Activated CD4-positive, alpha-beta T cell treated with anti-CD3 and anti-CD28 coated beads for 4 hours (primary cell): Measurements from ENCODE around the gene LRRC51.
A peak's percentile ranks its signal among the peaks of the same experiment; 100 is the strongest.

ENCODE experiments used
- DNase-seq, 2 donors: peaks; one replicate each; pipeline ENCODE4 v3.0.0-alpha.2; 2020

Gene LRRC51

DNA sequence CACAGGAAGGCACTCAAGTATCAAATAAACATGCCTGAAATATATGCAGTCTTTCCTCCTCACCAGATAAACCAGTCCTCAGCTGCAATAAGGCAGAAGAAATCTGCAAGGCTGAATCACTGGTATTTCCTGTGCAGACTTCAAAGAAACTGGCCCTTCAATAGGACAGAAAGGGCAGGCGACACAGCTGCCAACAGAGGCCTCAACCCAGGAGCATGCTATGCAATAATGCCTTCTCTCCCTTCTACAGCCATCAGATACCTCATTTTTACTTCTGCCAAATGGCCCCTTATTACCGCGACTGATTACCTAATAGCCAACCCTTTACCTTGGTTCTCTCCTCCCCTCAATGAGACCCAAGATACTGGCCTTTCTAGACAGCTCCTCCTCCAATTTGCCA is 8.3 kb upstream of the LRRC51 start:
- no peak for DNase-seq

DNA sequence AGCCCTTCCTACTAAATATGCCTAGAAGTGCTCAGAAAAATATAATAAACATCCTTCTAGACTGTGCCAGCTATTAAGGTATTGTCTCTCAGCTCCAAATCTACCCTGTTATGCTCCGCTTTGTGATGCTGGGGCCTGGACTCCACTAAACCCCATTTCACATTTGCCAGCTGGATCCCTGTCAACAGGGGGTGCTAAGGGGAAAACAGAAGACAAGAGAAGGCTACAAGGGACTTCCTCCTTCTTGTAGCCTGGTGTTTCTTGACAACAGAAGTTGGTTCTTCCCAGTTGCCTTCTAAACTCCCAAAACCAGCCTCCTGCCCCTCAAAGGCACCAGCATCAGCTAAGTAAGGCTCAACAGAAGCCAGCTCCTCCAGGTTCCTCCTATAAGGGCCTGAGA is 5.5 kb upstream of the LRRC51 start:
- no peak for DNase-seq

DNA sequence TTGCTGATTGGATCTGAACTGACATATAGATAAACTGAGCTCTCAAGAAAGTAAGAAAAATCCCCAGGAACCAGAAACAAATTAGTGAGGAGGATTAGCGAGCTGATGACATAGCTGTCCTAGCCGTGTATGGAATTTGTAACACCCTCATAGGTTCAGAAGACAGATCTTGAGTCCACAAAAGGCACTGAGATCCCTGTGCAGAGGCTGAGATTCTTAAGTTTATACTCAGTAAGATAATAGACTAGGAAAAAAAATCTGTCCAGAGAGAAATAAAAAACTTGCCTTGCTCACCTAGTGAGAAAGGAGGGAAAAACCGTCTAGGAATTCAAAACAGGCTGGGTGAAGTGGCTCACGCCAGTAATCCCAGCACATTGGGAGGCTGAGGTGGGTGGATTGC is 4.9 kb upstream of the LRRC51 start:
- DNase-seq = no peak

DNA sequence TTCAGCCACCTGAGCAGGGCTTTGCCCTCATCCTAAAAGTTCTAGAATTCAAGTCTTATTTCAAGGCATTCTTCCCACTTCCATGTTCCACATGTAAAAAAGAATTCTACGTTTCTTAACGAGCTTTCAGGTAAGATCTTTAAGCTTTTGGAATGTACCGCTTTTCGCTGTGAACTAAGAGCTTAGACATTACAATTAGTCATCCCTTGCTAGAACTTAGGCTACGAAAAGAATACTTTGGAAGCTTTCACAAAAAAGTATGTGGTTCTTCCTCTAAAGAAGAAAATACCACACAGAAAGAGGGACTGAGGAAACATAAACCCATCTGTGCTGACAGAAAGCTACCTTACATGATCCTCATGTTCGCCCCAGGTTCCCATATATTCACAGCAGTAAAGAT is 2.2 kb upstream of the LRRC51 start:
- DNase-seq = no peak

DNA sequence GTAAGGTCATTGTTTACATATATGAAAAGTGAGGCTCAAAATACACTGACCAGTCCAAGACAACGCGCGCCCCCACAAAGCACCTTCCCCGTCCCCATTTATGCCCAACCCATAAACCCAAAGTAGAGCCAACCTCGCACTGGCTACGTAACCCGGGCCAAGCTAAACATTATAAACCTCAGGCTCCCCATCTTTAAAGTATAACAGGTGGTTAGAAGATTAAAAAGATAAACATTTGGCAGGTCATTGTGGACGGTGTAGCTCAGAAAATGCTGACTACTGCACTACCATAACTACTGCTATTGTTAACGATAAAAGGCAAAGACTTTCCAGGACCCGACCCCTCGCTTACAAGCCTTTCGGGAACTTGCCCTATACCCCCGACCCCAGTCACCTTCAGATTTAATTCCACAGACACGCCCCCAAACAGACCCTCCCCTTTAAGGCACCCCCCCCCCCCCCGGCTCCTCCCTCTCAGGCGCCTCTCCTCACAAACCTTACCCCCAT is 778 bp upstream of the LRRC51 start:
- no peak for DNase-seq

DNA sequence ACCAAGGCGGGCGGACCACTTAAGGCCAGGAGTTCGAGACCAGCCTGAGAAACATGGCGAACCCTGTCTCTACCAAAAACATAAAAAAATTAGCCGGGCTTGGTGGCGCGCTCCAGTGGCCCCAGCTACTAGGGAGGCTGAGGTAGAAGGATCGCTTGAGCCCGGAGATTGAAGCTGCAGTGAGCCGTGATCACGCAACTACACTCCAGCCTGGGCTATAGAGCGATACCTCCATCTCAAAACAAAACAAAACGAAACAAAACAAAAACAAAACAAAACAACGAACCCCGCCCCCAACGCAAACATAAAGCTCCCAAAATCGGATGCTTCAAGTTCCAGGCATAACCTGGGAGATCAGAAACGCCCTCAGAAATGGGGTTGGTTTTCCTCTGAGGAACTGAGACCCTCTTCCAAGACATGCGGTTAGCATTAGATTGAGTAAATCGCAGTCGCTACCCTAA is 564 bp downstream of the LRRC51 start:
- no peak for DNase-seq

DNA sequence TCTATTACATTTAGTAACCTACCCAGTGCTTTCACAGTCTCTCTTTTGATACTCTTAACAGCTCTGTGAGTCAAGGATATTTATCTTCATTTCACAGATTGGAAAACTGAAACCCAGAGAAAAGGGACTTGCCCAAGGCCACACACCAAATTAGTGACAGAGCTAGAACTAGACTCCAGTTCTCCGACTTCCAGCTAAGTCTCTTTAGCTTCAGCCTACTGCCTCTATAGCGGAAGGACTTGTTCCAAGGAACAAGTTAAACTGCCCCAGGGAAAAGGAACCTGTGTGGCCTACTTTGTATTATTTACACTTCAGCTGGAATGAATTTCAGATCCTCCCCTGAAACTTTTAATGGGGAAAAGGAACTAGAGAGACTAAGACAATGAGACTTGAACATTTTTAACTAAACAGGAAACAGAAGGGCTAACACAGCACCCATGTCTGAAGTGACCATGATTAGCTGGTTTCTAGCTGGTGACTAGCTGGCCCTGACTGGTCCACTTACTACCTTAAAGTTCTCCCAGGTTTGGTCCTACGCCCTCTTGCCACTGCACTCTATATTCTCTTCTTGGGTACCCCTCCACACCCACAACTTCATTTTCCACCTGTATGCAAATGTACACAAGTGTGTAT is 1.3 kb downstream of the LRRC51 start:
- DNase-seq = no peak

DNA sequence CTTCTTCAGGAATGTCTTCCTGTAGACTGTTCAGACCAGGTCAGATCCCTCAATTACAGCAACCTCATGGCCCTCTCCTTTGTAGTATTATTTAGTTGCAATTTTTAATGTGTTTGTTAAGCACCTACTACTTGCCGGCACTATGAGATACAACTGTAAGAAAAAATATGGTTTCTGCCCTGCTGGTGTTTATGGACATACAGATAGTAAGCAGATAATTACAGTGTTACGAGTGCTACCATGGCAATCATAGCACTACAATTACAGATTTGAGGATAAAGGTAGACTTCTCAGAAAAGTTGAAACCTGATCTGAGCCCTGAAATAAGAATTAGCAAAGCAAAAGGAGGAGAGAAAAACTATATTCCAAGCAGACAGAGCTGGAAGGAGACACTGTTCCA is 2.8 kb downstream of the LRRC51 start:
- DNase-seq = no peak

DNA sequence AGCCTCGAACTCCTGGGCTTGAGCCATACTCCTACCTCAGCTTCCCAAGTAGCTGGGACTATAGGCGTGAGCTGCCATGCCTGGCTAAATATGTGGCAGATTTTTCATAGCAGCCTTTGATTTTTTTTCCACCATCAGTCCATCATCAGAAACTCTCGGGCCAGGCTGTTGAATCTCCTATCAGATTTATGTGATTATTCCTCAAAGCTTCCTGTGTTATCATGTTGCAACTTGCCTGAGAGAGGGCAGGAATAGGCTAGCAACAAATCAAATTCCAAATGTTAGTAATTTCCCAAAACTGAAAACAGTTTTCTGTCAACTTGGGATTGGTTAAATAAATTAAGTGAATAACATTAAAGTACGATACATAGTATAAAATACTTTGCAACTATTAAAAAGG is 3.4 kb downstream of the LRRC51 start:
- no peak for DNase-seq

DNA sequence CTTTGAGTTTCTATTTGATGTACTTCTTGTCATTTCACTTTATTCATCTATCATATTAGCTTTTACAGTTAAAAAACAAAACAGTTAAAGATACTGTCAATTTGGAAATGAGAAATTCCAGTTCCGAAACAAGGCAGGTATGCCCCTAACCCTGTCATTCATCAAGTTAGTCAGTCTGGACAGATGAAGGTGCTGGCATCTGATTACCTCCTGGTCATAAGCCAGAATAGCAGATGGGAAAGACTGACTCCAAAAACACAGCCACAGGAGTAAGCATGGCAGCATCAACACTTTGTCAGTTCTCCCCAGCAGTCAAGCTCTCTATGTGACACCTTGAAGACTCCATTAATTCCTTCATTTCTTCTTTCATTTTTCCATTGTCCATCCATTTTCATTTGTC is 4.3 kb downstream of the LRRC51 start:
- DNase-seq = no peak

DNA sequence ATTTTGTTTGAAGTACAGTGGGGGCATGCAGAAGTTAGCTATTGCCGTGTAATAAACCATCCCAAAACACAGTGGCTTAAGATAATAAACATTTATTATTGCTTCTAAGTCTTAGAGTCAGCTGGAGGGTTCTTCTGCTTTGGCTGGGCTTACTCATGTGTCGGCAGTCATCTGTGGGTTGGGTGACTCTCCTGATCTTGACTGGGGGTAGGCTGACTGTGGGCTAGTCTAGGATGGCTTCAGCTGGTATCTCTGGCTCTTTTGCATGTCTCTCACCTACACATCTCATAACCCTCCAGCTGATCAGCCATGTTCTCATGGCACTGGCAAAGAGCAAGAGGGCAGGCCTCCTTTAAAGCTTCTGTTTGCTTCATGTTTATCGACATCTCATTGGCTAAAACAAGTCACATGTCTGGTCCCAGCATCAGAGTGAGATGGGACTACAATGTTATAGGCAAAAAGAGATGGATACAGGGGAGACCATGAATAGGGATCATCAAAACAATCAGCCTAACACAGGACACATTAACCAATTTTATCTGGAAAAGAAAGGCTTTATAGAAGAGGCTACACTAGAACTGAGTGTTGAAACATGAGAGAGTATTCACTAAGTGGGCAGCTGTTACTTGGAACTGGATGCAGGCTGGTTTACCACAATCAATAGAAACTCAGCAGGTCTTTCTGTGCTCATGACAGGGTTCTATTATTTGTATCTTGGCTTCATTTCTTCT is 5.1 kb downstream of the LRRC51 start:
- DNase-seq = no peak

DNA sequence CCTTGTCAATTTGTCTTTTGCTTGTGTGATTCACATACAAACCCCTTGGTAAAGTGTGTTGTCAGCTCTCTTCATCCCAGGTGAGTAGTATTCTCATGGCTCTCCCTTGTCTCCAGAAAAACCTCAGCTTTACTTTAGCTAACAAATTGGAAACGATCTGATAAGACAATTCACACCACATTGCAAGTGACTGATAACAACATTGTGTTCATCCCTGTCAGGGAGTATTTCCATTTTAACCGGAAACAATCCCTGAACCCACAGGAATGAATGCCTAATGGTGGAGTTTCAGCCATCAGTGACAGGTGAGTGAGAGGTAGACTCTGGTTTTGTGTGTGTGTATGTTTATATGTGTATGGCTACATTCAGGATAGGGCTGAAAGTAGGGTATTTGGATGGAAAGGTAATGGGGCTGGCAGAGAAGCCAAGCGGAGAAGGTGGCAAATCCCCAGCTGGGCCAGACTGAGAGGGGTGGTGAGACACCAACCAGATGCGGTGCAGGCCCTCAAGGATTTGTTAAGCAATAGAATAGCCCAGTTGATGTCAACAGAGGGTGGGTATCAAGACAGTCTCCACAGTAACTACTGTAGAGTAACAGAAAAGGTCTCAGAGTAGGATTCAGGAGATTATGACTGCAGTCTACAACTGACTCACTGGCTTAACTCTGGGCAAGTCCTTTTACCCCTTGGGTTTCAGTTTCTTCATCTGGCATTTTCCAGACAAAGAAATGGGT is 7.6 kb downstream of the LRRC51 start:
- DNase-seq = no peak

DNA sequence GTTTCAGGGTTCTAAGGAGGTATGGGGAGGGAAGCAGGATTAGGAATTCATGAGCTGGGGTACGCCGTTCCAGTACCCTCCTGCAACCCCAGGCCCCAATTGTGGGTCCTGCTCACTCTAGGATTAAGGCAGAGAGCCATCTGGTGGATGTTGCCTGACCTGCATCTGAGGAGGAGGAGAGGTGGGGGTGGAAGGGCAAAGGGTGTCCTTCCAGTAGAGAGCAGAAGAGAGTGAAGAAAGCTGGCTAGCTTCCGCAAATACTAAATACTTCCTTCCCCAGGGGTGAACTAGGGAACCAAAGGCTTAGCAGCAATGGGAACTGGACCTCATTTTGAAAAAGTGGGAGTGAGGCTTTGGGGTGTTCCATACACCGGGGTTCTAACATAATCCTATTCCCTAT is 10.6 kb downstream of the LRRC51 start:
- DNase-seq = peak; percentile 66 to 79

DNA sequence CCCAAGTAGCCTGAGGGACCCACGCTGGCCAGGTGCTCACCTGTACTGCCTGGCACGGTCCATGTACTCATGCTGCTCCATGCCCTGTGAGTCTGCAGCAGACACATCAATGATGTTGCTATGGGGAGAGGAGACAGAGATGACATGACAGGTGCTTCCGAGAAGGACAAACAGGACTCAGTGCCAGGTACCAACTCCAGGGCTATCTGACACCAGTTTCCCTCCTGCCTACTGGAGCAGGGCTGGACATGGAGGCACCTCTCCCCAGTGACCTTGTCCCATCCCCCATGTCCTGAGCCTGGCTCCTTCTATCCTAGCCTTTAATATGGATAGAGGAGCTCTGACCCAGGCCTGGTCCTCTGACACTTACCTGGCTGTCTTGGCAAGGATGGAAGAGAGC is 18.1 kb downstream of the LRRC51 start:
- no peak for DNase-seq

DNA sequence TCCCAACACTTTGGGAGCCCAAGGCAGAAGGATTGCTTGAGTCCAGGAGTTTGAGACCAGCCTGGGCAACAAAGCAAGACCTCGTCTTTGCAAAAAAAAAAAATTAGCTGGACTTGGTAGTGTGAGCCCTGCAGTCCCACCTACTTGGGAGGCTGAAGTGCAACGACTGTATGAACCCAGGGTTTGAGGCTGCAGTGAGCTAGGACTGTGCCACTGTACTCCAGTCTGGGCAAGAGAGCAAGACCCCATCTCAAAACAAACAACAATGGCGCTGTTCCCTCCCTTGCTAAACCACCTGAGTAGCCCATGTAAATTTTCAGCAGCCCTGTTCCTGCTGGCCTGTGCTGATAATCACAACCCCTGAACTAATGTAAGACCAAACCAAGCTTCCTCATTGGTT is 19.4 kb downstream of the LRRC51 start:
- DNase-seq = no peak

DNA sequence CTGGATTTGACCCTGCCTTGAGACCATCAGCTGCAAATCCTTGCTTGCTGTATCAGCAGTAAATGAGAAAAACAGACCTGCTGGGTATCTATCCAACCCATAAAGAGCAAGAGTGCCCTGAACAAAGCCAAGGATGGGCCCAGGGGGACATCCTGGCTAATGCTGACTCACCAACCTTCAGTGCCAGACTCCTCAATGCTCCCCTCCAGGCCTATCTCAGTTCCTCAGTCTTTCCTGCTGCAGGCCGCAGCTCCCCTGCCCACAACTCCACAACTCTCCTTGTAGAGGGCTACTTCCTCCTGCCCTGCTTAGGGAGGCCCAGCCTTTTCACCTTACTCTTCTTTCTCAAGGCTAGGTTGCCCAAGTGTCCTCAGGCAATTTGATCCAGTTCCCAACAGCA is 19.8 kb downstream of the LRRC51 start:
- DNase-seq = no peak

DNA sequence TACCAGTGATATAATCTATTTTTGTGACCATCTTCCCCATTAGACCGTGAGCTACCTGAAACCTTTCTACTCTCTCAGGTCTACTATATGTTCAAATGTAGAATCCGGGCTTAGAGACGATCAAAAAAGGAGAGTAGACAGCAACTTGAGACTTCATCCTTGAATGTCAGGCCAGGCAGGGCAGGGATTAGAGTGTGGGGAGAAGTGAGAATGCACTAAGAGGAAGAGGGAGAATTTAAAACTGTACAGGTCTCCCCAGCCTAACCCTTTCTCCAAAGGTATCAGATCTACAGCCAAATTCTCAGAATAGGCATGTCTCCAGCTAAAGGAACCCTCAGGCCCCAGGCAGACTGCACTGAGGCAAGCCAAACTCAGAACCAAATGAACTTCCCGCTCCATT is 21.5 kb downstream of the LRRC51 start:
- no peak for DNase-seq

DNA sequence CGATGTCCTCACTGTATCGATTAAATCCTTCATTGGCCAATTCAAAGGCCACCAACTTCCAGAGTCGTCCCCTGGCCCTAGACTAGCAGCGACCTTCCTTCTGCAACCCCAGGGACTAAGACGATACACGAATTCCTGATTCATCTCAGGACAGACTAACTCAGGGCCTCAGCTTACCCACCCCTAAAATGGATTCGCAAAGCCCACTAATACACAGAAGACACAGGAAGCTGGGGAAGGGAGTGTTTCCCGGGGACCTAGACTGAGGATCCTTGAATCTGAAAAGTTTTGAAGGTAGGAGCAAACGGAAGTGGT is 21.9 kb downstream of the LRRC51 start:
- DNase-seq = no peak

DNA sequence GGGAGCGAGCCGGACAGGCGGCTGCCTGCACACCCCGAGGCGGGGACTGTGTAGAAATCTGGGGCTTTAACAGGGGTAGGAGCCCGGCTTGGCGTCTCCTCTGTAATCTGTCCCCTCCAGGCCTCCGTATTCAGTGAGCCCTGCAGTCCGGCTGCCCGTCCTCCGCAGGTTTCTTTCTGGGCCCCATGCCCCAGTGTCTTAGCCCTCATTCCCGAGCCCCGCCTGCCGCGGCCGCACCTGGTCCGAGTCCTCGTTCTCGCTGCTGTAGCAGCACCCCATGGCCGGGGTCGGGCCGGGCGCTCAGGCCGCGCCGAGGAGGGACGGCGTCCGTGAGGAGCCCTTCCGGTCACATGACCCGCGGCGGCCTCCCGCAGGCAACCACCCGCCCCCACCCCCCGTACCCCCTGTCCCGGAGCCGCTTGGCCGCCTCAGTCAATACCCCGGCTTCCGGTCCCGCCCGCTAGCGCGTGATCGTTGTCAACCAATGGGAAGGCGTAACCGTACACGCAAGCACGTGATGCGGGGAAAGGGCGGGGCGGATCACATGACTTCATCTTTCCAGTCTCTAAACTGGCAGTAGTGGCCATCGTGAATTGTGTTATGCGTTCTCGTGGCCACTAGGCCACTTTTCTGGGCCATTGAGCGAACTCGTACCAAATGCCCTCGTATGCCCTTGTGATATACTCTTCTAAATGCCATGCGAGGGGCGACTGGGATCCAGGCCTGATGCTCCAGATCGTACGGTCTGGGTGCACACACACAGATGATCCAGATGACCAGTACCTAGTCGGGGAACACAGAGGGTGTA is 22.5 kb downstream of the LRRC51 start, which contains the start of gene LAMTOR1:
LAMTOR1 (minus strand) TSS at position 352 of the 808 bp plus-strand sequence; CDS start at position 279, 73 bp downstream.
- DNase-seq = peak; percentile 96 to 98

DNA sequence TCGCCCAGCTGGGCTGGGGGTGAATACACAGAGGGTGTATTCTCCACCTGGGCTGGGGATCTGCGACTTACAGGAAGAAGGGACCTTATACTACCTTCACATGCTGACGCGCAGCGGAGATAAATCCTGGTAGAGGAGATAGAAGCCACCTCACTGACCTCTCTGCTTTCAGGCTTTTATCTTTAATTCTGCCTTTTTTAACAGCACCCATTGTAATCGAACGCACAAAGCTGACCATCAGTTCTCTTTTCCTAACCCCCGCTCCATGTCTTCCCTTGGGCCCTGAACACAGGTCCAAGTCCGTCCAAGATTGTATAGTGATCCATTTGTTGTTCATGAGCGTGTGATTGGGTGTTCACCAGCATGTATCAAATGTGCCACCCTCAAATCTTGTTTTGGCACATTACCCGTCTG is 23.1 kb downstream of the LRRC51 start:
- no peak for DNase-seq

DNA sequence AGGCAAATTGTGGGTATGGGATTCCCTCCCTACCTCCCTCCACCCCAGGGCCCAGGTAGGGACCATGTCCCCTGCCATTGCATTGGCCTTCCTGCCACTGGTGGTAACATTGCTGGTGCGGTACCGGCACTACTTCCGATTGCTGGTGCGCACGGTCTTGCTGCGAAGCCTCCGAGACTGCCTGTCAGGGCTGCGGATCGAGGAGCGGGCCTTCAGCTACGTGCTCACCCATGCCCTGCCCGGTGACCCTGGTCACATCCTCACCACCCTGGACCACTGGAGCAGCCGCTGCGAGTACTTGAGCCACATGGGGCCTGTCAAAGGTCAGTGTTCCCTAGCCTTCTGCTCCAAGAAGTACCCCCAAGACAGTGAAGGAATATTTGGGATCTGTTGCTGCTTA is 25.2 kb downstream of the LRRC51 start, which contains the start of gene TOMT:
TOMT (plus strand) TSS at position 37 of the 400 bp plus-strand sequence; CDS start at position 65, 28 bp downstream.
- no peak for DNase-seq

DNA sequence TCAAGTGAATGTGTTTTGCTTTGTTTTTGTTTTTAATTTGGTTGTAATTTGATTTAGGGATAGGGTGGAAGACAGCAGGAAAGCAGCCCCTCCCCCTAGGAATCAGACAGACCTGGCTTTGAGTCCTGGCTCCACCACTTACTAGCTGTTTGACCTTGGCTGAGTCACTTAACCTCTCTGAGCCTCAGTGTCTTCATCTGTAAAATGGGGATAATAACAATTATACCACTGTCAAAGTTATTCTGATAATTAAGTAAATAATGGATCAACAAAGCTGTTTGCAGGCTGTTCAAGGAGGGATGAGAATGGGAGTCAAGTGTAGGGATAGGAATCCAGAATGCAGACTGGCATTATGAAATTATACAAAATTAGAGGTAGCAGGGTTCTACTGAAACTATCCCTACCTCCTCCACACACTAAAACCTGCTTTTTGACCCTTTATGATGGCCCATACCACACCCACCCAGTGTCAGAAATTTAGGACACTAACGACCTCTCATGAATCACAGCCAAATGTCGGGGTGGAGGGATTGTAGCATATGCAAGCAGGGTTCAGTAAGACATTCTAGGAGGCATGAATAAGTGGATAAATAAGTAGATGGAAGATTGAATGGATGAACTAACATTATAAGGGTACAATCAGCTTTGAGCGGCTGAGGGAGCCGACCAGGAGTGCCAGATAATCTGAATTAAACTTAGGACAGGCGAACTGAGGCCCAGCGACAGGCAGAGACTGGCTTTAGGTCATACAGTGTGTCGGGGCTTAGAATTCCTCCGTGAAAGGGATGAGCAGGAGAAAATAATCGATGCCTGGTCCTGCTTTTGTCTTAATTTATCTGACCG is 30.9 kb downstream of the LRRC51 start:
- DNase-seq = no peak
